Upper lobe of left lung (tissue), 4 donors: ENCODE data around the gene MSMB.

Experiments used
- CTCF ChIP-seq, 6 experiments: fragments of 450-650 bp in 4 of 6; fragments of 200-600 bp in 2 of 6; sonication (generic) in 2 of 6; IDR thresholded peaks; one replicate each; pipeline ENCODE4 v1.5.1; 2016 to 2019; ENCODE audit warnings: antibody characterized with exemption in 6 of 6
- EP300 ChIP-seq, 4 donors: sonication (generic); formaldehyde crosslinking; IDR thresholded peaks; one replicate each; pipeline ENCODE4 v1.5.1; 2017; ENCODE audit warnings: antibody characterized with exemption in 4 of 4, control low read depth in 2 of 4
- POLR2A ChIP-seq, 4 donors: fragments of 450-650 bp; IDR thresholded peaks; one replicate each; pipeline ENCODE4 v1.5.1; 2016 to 2017; ENCODE audit warnings: antibody characterized with exemption in 4 of 4, mild to moderate bottlenecking in 2 of 4
- POLR2AphosphoS5 ChIP-seq, 2 donors: sonication (generic); formaldehyde crosslinking; IDR thresholded peaks; one replicate each; pipeline ENCODE4 v1.5.1; 2017; ENCODE audit warnings: antibody characterized with exemption in 2 of 2

GRCh38 chr10:46079831-46080585 is 33.9 kb upstream of the MSMB start:
- no peak for TF ChIP-seq CTCF (IDR thresholded peaks at IDR 0.05)
- TF ChIP-seq POLR2A (IDR thresholded peaks at IDR 0.05), result no peak
- no peak for TF ChIP-seq POLR2AphosphoS5 (IDR thresholded peaks at IDR 0.05)
- no peak for TF ChIP-seq EP300 (IDR thresholded peaks at IDR 0.05)
